Osteoblast (primary cell): ENCODE data around the gene TMEM219. TPM values are rescaled to one million over a fixed set of nuclear protein-coding genes. Genes with fewer than 3 reads are reported as not detected.

Experiments used
- DNase-seq: peaks from one replicate; pipeline ENCODE4 v3.0.0; 2011; ENCODE audit warnings: low spot score, mixed read lengths; ENCODE audit not compliant: insufficient read length; ENCODE audit errors: missing footprints
- H2AFZ ChIP-seq: 2 replicates; pipeline ENCODE4 v1.6.0; 2011; ENCODE audit warnings: mild to moderate bottlenecking, low read length
- H3K27ac ChIP-seq: 2 replicates; pipeline ENCODE4 v1.5.1; 2011; ENCODE audit warnings: mild to moderate bottlenecking, low read depth, low read length, moderate library complexity
- H3K27me3 ChIP-seq: 2 replicates; pipeline ENCODE4 v1.6.0; 2012; ENCODE audit warnings: mild to moderate bottlenecking, control low read depth, inconsistent platforms, low read length, moderate library complexity; ENCODE audit not compliant: insufficient read depth
- H3K36me3 ChIP-seq: 2 replicates; pipeline ENCODE4 v1.5.1; 2011; ENCODE audit warnings: mild to moderate bottlenecking, low read length, control low read depth, moderate library complexity; ENCODE audit not compliant: insufficient read depth
- H3K4me1 ChIP-seq: 2 replicates; pipeline ENCODE4 v1.5.1; 2011; ENCODE audit warnings: mild to moderate bottlenecking, low read length, control low read depth, moderate library complexity; ENCODE audit not compliant: insufficient read depth
- H3K4me2 ChIP-seq: 2 replicates; pipeline ENCODE4 v1.6.0; 2011; ENCODE audit warnings: mild to moderate bottlenecking, low read length; ENCODE audit not compliant: insufficient read depth
- H3K4me3 ChIP-seq: fragments of 200-600 bp; sonication (generic); 3 replicates; pipeline ENCODE4 v1.5.1; 2012; ENCODE audit warnings: mild to moderate bottlenecking, low read length, inconsistent platforms; ENCODE audit not compliant: insufficient read depth
- H3K79me2 ChIP-seq: 2 replicates; pipeline ENCODE4 v1.6.0; 2012; ENCODE audit warnings: mild to moderate bottlenecking, low read length, control low read depth, inconsistent platforms; ENCODE audit not compliant: insufficient read depth
- H3K9me3 ChIP-seq: 2 replicates; pipeline ENCODE4 v1.5.1; 2011; ENCODE audit warnings: low read depth, low read length, control low read depth
- H4K20me1 ChIP-seq: 2 replicates; pipeline ENCODE4 v1.6.0; 2012; ENCODE audit warnings: mild to moderate bottlenecking, low read length, control low read depth; ENCODE audit not compliant: insufficient read depth
- CTCF ChIP-seq: IDR thresholded peaks from 2 replicates; pipeline ENCODE4 v1.5.1; 2011; ENCODE audit warnings: mild to moderate bottlenecking, low read depth, low read length, moderate library complexity; ENCODE audit errors: extremely low read depth
- total RNA-seq: library from RNA; depleted of rRNA; stranded (reverse); fragments of >200 nt; gene quantifications from 2 replicates; pipeline ENCODE4 v1.2.3, GENCODE V29; 2012

TMEM219 gene
- total RNA-seq, 1 donor: 84.0 TPM

GRCh38 chr16:29988346-29989075, 26.6 kb downstream of the TMEM219 start:
- Histone ChIP-seq H3K79me2 (peaks cover 2% of the 10 kb centered on the region), H3K27ac (no peak overlapping the region), H3K4me3 (no peak overlapping the region), H2AFZ (no peak overlapping the region), H4K20me1 (peaks cover 7% of the 10 kb centered on the region), H3K27me3 (no peaks in the 10 kb centered on the region), H3K9me3 (no peaks in the 10 kb centered on the region), H3K4me2 (no peak overlapping the region), H3K36me3 (peaks cover 86% of the 10 kb centered on the region), H3K4me1 (no peaks in the 10 kb centered on the region)
- DNase-seq: peak; percentile 54
- no peak for TF ChIP-seq CTCF

GRCh38 chr16:29989111-29989858, 27.4 kb downstream of the TMEM219 start:
- H3K36me3 ChIP-seq: peaks cover 82% of the 10 kb centered on the region
- no peak for TF ChIP-seq CTCF
- peaks cover under 1% of the 10 kb centered on the region for H3K4me1 ChIP-seq
- no peak overlapping the region for H3K27ac ChIP-seq
- H2AFZ ChIP-seq: no peak overlapping the region
- no peaks in the 10 kb centered on the region for H3K27me3 ChIP-seq
- peaks cover 5% of the 10 kb centered on the region for H4K20me1 ChIP-seq
- no peak overlapping the region for H3K4me3 ChIP-seq
- no peak overlapping the region for H3K4me2 ChIP-seq
- DNase-seq: peak; percentile 55
- no peaks in the 10 kb centered on the region for H3K9me3 ChIP-seq
- H3K79me2 ChIP-seq: peaks cover 1% of the 10 kb centered on the region

DNA sequence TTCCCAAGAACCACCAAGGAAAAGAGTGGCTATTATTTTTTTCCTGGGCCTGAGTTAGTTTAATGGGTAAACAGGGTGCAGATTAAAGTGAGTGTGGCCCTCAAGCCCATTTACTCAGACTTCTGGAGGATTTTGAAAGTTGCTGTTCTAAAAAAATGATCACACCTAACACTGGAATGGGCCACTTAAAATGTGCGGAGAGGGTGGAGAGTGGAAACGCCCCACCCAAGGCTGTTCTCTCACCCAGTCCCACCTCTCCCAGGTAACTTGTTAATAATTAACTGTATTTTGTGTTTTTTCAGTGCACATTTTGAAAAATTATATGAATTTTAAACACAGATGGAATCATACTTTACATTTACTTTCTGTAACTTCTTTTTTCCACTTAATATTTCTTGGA, 28.2 kb downstream of the TMEM219 start:
- no peak overlapping the region for H3K4me2 ChIP-seq
- H3K4me3 ChIP-seq: no peak overlapping the region
- no peak overlapping the region for H2AFZ ChIP-seq
- no peak for DNase-seq
- no peaks in the 10 kb centered on the region for H3K27me3 ChIP-seq
- H3K4me1 ChIP-seq: peaks cover 8% of the 10 kb centered on the region
- H3K9me3 ChIP-seq: no peaks in the 10 kb centered on the region
- H3K79me2 ChIP-seq: no peaks in the 10 kb centered on the region
- H3K36me3 ChIP-seq: peaks cover 75% of the 10 kb centered on the region
- H4K20me1 ChIP-seq: peaks cover 5% of the 10 kb centered on the region
- H3K27ac ChIP-seq: no peak overlapping the region
- no peak for TF ChIP-seq CTCF

- peaks cover 12% of the 10 kb centered on the region for H3K4me1 ChIP-seq
- DNase-seq: no peak
- H3K4me2 ChIP-seq: no peak overlapping the region
- no peak overlapping the region for H2AFZ ChIP-seq
- peaks cover 5% of the 10 kb centered on the region for H4K20me1 ChIP-seq
- H3K79me2 ChIP-seq: peaks cover under 1% of the 10 kb centered on the region
- H3K36me3 ChIP-seq: peaks cover 66% of the 10 kb centered on the region
- H3K27ac ChIP-seq: no peak overlapping the region
- H3K4me3 ChIP-seq: no peak overlapping the region
- TF ChIP-seq CTCF: no peak
- H3K27me3 ChIP-seq: no peaks in the 10 kb centered on the region
- H3K9me3 ChIP-seq: no peaks in the 10 kb centered on the region
These were observed 29.1 kb downstream of the TMEM219 start for GRCh38 chr16:29990883-29991570.
